Heart right ventricle (tissue), 16 donors: ENCODE results near the gene BLVRB. TPM values are rescaled to one million over a fixed set of nuclear protein-coding genes. Genes with fewer than 3 reads are reported as not detected.

Source experiments
- ATAC-seq, 8 donors: fragments of 200-7000 bp; cut with Tn5 transposase; one replicate each; pipeline ENCODE4 v1.9.1; 2020; ENCODE audit warnings: mild to moderate bottlenecking in 8 of 8, moderate library complexity in 8 of 8, moderate number of reproducible peaks in 1 of 8
- DNase-seq, 2 donors: peaks; one replicate each; pipeline ENCODE4 v3.0.0-alpha.2; 2020
- H3K27ac ChIP-seq, 10 donors: fragments of 200-600 bp; sonication (generic) in 2 of 10; one replicate each; pipeline versions ENCODE4 v1.5.0 to v1.8.0; 2020 to 2022; ENCODE audit warnings: mild to moderate bottlenecking in 3 of 10
- H3K27me3 ChIP-seq, 7 donors: fragments of 200-600 bp; one replicate each; pipeline ENCODE4 v1.8.0; 2021 to 2022; ENCODE audit warnings: mild to moderate bottlenecking in 2 of 7
- H3K36me3 ChIP-seq, 9 donors: fragments of 200-600 bp; sonication (generic) in 1 of 9; one replicate each; pipeline versions ENCODE4 v1.5.0 to v1.8.0; 2020 to 2022; ENCODE audit warnings: mild to moderate bottlenecking in 2 of 9
- H3K4me1 ChIP-seq, 9 donors: fragments of 200-600 bp; sonication (generic) in 1 of 9; one replicate each; pipeline versions ENCODE4 v1.5.0 to v1.8.0; 2020 to 2022; ENCODE audit warnings: mild to moderate bottlenecking in 4 of 9
- H3K4me3 ChIP-seq, 10 donors: fragments of 200-600 bp; sonication (generic) in 2 of 10; one replicate each; pipeline versions ENCODE4 v1.5.0 to v1.8.0; 2020 to 2022; ENCODE audit warnings: mild to moderate bottlenecking in 7 of 10, moderate library complexity in 2 of 10
- H3K9me3 ChIP-seq, 11 donors: fragments of 200-600 bp in 10 of 11; sonication (generic) in 2 of 11; one replicate each; pipeline versions ENCODE4 v1.5.0 to v1.8.0; 2013 to 2022; ENCODE audit warnings: mild to moderate bottlenecking in 2 of 11, control low read depth in 1 of 11, moderate library complexity in 1 of 11
- CTCF ChIP-seq, 9 donors: fragments of 200-600 bp; sonication (generic) in 2 of 9; IDR thresholded peaks; one replicate each; pipeline versions ENCODE4 v1.5.0 to v1.8.0; 2021 to 2022; ENCODE audit warnings: antibody characterized with exemption in 9 of 9, mild to moderate bottlenecking in 5 of 9, moderate library complexity in 1 of 9
- WGBS, 2 donors: extraction: QIAGEN DNeasy Blood & Tissue Kit; methylation state at CpG; one replicate each; pipeline ENCODE4 v1.1.7; 2013; ENCODE audit warnings: inconsistent platforms in 1 of 2; 5-methylcytosine and 5-hydroxymethylcytosine counted together
- intact Hi-C, 10 donors: fragments of 100-400 bp; cut with DNase I; formaldehyde crosslinking; loops; one replicate each; pipeline versions ENCODE4 v1.11.1 to v1.14.2; 2022
- polyA plus RNA-seq, 2 donors: library from polyadenylated mRNA; stranded (reverse); fragments of 200-250 nt; gene quantifications; one replicate each; pipeline ENCODE4 v1.2.3, GENCODE V29; 2013
- total RNA-seq, 10 donors: library from RNA; stranded (reverse); fragmentation: NEBNext Ultra II Directional in 3 of 10; extraction: Animal tissue kit (Norgen Biotek cat#: 25700) in 3 of 10; gene quantifications; one replicate each; pipeline versions ENCODE4 v1.2.1 to v1.2.4, GENCODE V29; 2021 to 2023
- donor health status: Arrhythmogenic right ventricular cardiomyopathy.
- donor health status: ischemic (EF 13 %, LVEDD 7.1; RV severe dilation, severe dysfunction).
- donor health status: healthy with polysubstance abuse.
- donor health status: DM: no; HTN: yes; CAD: no.
- donor health status: DM: no; HTN: no; CAD: no.
- donor health status: ischemic (EF 25% LVEDD 6.9; RV normal size, moderate dysfunction).
- donor health status: ischemic (EF 25% LVEDD 5.7; RV mildly dilated, moderate dysfunction).
- donor health status: healthy.
- donor health status: DM: yes; HTN: yes; CAD: no.
- donor health status: Ischemic cardiomyopathy.
- donor health status: ischemic (EF 35%, LVEDD 5.7; RV mildly dilated, moderate dysfunction).
- donor health status: nonischemic (EF 11% LVEDD 7.7; RV severe dilation, severe dysfunction).
- donor health status: DM: yes; HTN: yes; CAD: no.
- donor health status: PGD.
- donor health status: ischemic (EF 29% LVEDD 5.4; RV normal size, mild dysfunction).
- donor health status: nonischemic (EF 23%, LVEDD 6.1; RV moderate dilation, normal function).

Gene BLVRB
- total and polyA plus RNA-seq, 12 donors = 70.9 to 213 (median 95.1) TPM

GRCh38 chr19:40449506-40449905 is 16.0 kb downstream of the BLVRB start:
- TF ChIP-seq CTCF (IDR thresholded peaks at IDR 0.05) = no peak
- no peaks in the 10 kb centered on the region for H3K27me3 ChIP-seq
- DNase-seq (no peak), ATAC-seq (no peak)
- peaks cover 0 to 55% (median 14%) of the 10 kb centered on the region in 9 donors for H3K36me3 ChIP-seq
- no peak overlapping the region for H3K4me3 ChIP-seq
- WGBS, 2 donors = 93 to 96% methylated on average over 4 of the region's 4 CpGs
- H3K27ac ChIP-seq = no peak overlapping the region
- intact Hi-C loops = loop anchor here in 2 of 10 donors (10.0 kb wide), 1 partner anchor 105 kb away; the partner anchor contains the start of genes C19orf47 (in 2 of the 2) and PLD3 (in 2 of the 2)
- no peaks in the 10 kb centered on the region for H3K9me3 ChIP-seq
- peaks cover 0 to 5% (median 0%) of the 10 kb centered on the region in 9 donors for H3K4me1 ChIP-seq

- Histone ChIP-seq H3K4me1 (peaks cover 10 to 21% (median 16%) of the 10 kb centered on the region in 9 donors), H3K27ac (no peak overlapping the region), H3K27me3 (no peaks in the 10 kb centered on the region), H3K4me3 (no peak overlapping the region), H3K9me3 (no peaks in the 10 kb centered on the region), H3K36me3 (peaks cover 0 to 56% (median 21%) of the 10 kb centered on the region in 9 donors)
- 81 to 83% methylated on average over 8 of the region's 8 CpGs for WGBS, 2 donors
- intact Hi-C loops = loop anchor here in 2 of 10 donors (10.0 kb wide), 1 partner anchor 102 kb away; the partner anchor contains the start of genes C19orf47 (in 2 of the 2) and PLD3 (in 2 of the 2)
- TF ChIP-seq CTCF (IDR thresholded peaks at IDR 0.05) = no peak
- no peak for DNase-seq
- no peak for ATAC-seq
Observed at GRCh38 chr19:40446263-40446784, 19.2 kb downstream of the BLVRB start.

GRCh38 chr19:40445780-40446262 is 19.7 kb downstream of the BLVRB start:
- no peak for TF ChIP-seq CTCF (IDR thresholded peaks at IDR 0.05)
- Histone ChIP-seq H3K36me3 (peaks cover 0 to 56% (median 26%) of the 10 kb centered on the region in 9 donors), H3K4me3 (no peak overlapping the region), H3K27me3 (no peaks in the 10 kb centered on the region), H3K27ac (no peak overlapping the region), H3K4me1 (peaks cover 10 to 26% (median 21%) of the 10 kb centered on the region in 9 donors), H3K9me3 (no peaks in the 10 kb centered on the region)
- ATAC-seq = no peak
- intact Hi-C loops = loop anchor here in 3 of 10 donors (2.0 to 10.0 kb wide), 2 partner anchors 19 to 101 kb away; partner anchors contain the start of genes C19orf47 (in 2 of the 3), PLD3 (in 2 of the 3) and BLVRB (in 1 of the 3)
- WGBS, 2 donors = 74 to 76% methylated on average over 9 of the region's 9 CpGs
- DNase-seq = no peak

GRCh38 chr19:40444825-40445312 is 20.7 kb downstream of the BLVRB start:
- 20 to 22% methylated on average over 18 of the region's 18 CpGs for WGBS, 2 donors

More at GRCh38 chr19:40444825-40445312, 20.7 kb downstream of the BLVRB start:
- ATAC-seq (no peak), DNase-seq (no peak)
- Histone ChIP-seq H3K27me3 (no peaks in the 10 kb centered on the region), H3K36me3 (peaks cover 0 to 58% (median 35%) of the 10 kb centered on the region in 9 donors), H3K4me3 (peak overlapping the region in 9 of 10 donors; percentile 70 to 96 (median 85)), H3K27ac (peak overlapping the region in 9 of 10 donors; percentile 95 to 100 (median 97)), H3K4me1 (peaks cover 10 to 35% (median 27%) of the 10 kb centered on the region in 9 donors), H3K9me3 (no peaks in the 10 kb centered on the region)
- intact Hi-C loops = loop anchor here in 6 of 10 donors (1.0 to 10.0 kb wide), 6 partner anchors 12 to 100 kb away; partner anchors contain the start of genes BLVRB (in 2 of the 6), C19orf47 (in 2 of the 6), PLD3 (in 2 of the 6) and SERTAD1 (in 1 of the 6)
- peak in 6 of 9 donors; percentile 13 to 51 (median 32) for TF ChIP-seq CTCF (IDR thresholded peaks at IDR 0.05)
